Tibial nerve (tissue), 4 donors: Measurements from ENCODE around the gene DTX3L. TPM values are rescaled to one million over a fixed set of nuclear protein-coding genes. Genes with fewer than 3 reads are reported as not detected.

Experiments used
- DNase-seq, 2 donors: peaks; one replicate each; pipeline ENCODE4 v3.0.0-alpha.2; 2019; ENCODE audit warnings: low spot score in 2 of 2
- H3K27ac ChIP-seq, 4 donors: fragments of 200-600 bp; sonication (generic) in 3 of 4; one replicate each; pipeline ENCODE4 v1.5.1; 2017 to 2019; ENCODE audit warnings: mild to moderate bottlenecking in 1 of 4
- H3K27me3 ChIP-seq, 2 donors: fragments of 200-600 bp; sonication (generic) in 1 of 2; one replicate each; pipeline versions ENCODE4 v1.5.1 to v1.6.0; 2017 to 2019
- H3K36me3 ChIP-seq, 3 donors: fragments of 200-600 bp; sonication (generic); one replicate each; pipeline ENCODE4 v1.5.1; 2018 to 2019
- H3K4me1 ChIP-seq, 4 donors: fragments of 200-600 bp; sonication (generic) in 3 of 4; one replicate each; pipeline ENCODE4 v1.5.1; 2017 to 2019
- H3K4me3 ChIP-seq, 4 donors: fragments of 200-600 bp; sonication (generic) in 3 of 4; one replicate each; pipeline ENCODE4 v1.5.1; 2017 to 2019; ENCODE audit warnings: mild to moderate bottlenecking in 1 of 4, moderate library complexity in 1 of 4
- H3K9me3 ChIP-seq, 4 donors: fragments of 200-600 bp; sonication (generic) in 3 of 4; one replicate each; pipeline ENCODE4 v1.5.1; 2017 to 2019
- EP300 ChIP-seq, 2 donors: sonication (generic); formaldehyde crosslinking; IDR thresholded peaks; one replicate each; pipeline ENCODE4 v1.6.1; 2017; ENCODE audit warnings: antibody characterized with exemption in 2 of 2, mild to moderate bottlenecking in 1 of 2
- POLR2A ChIP-seq, 2 donors: fragments of 450-650 bp; IDR thresholded peaks; one replicate each; pipeline ENCODE4 v1.6.1; 2017; ENCODE audit warnings: antibody characterized with exemption in 2 of 2, mild to moderate bottlenecking in 2 of 2, moderate library complexity in 2 of 2
- WGBS, 2 donors: methylation state at CpG; one replicate each; pipeline ENCODE4 v1.1.5; 2018; 5-methylcytosine and 5-hydroxymethylcytosine counted together
- total RNA-seq, 4 donors: library from RNA; depleted of rRNA; stranded (reverse); fragments of >200 nt; gene quantifications; one replicate each; pipeline ENCODE4 v1.1.0, GENCODE V29; 2016
- TF ChIP-seq, protein P1 (sequence below), 5 experiments: fragments of 200-600 bp in 3 of 5; fragments of 450-650 bp in 2 of 5; sonication (generic) in 3 of 5; IDR thresholded peaks; one replicate each; pipeline ENCODE4 v1.5.1; 2016 to 2019; ENCODE audit warnings: antibody characterized with exemption in 5 of 5, mild to moderate bottlenecking in 3 of 5, moderate library complexity in 2 of 5

The DTX3L gene
- total RNA-seq, 4 donors from 2014 or later = 14.9 to 23.2 (median 18.9) TPM

DNA sequence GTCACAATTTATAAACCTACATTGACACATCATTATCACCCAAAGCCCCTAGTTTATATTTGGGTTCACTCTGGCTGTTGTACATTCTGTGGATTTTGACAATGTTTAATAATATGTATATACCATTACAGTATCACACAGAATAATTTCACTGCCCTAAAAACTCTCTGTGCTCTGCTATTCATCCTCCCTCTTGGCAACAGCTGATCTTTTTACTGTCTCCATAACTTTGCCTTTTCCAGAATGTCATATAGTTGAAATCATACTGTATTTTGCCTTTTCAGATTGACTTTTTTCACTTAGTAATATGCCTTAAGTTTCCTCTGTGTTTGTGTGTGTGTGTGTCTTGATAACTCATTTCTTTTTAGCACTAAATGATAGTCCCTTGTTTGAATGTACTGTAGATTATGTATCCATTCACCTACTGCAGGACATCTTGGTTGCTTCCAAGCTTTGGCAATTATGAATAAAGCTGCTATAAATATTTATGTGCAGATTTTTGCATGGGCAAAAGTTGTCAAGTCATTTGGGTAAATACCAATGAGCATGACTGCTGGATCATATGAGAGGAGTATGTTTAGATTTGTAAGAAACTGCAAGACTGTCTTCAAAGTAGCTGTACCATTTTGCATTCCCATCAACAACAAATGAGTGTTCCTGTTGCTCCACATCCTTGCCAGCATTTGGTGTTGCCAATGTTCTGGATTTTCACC lies 22.8 kb downstream of the DTX3L start:
- no peaks in the 10 kb centered on the region for H3K27me3 ChIP-seq
- peaks cover 0 to 4% (median 0%) of the 10 kb centered on the region in 3 donors for H3K36me3 ChIP-seq

DNA sequence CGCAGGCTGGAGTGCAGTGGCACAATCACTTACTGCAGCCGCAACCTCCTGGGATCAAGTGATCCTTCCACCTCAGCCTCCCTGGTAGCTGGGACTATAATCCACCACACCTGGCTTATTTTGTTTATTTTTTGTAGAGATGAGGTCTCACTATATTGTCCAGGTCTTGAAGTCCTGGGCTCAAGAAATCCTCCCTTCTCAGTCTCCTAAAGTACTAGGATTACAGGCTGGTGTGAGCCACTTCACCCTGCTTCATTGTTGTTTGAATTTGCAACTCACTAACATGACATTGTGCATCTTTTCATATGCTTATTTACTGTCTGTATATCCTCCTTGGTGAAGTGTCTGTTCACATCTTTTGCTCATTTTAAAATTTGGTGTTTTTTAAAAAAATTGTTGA lies 23.4 kb downstream of the DTX3L start:
- WGBS, 2 donors = 94 to 95% methylated on average over 1 to 2 of the region's 2 CpGs

More for the DNA sequence above, 22.8 kb downstream of the DTX3L start:
- TF ChIP-seq POLR2A (IDR thresholded peaks at IDR 0.05) (no peak), EP300 (IDR thresholded peaks at IDR 0.05) (no peak)
- TF ChIP-seq, protein P1, sequence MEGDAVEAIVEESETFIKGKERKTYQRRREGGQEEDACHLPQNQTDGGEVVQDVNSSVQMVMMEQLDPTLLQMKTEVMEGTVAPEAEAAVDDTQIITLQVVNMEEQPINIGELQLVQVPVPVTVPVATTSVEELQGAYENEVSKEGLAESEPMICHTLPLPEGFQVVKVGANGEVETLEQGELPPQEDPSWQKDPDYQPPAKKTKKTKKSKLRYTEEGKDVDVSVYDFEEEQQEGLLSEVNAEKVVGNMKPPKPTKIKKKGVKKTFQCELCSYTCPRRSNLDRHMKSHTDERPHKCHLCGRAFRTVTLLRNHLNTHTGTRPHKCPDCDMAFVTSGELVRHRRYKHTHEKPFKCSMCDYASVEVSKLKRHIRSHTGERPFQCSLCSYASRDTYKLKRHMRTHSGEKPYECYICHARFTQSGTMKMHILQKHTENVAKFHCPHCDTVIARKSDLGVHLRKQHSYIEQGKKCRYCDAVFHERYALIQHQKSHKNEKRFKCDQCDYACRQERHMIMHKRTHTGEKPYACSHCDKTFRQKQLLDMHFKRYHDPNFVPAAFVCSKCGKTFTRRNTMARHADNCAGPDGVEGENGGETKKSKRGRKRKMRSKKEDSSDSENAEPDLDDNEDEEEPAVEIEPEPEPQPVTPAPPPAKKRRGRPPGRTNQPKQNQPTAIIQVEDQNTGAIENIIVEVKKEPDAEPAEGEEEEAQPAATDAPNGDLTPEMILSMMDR (IDR thresholded peaks at IDR 0.05) = no peak
- DNase-seq = no peak
- H3K4me3 ChIP-seq = no peak overlapping the region
- H3K27ac ChIP-seq = no peak overlapping the region
- no peaks in the 10 kb centered on the region for H3K4me1 ChIP-seq
- H3K9me3 ChIP-seq = peaks cover 0 to 20% (median 4%) of the 10 kb centered on the region in 4 donors

DNA sequence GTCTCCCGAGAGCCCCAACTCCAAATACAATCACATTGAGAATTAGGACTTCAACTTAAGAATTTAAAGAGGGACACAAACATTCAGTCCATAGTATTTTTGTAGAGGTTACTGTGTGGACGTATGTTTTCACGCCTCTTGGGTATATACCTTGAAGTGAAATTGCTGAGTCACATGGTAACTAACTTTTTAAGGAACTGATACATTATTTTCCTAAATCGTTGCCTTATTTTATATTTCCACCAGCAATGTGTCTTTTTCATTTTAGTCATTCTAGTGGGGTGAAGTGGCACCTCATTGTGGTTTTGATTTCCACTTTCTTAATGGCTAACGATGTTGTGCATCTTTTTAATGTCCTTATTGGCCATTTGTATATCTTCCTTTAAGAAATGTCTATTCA lies 25.2 kb downstream of the DTX3L start:
- H3K4me1 ChIP-seq = no peaks in the 10 kb centered on the region
- H3K4me3 ChIP-seq = no peak overlapping the region
- no peak for TF ChIP-seq POLR2A (IDR thresholded peaks at IDR 0.05)
- TF ChIP-seq, protein P1 (IDR thresholded peaks at IDR 0.05) = no peak
- TF ChIP-seq EP300 (IDR thresholded peaks at IDR 0.05) = no peak
- DNase-seq = no peak
- no peaks in the 10 kb centered on the region for H3K9me3 ChIP-seq
- no peaks in the 10 kb centered on the region for H3K36me3 ChIP-seq
- WGBS, 2 donors = 65 to 70% methylated on average over 5 of the region's 5 CpGs
- H3K27ac ChIP-seq = no peak overlapping the region
- no peaks in the 10 kb centered on the region for H3K27me3 ChIP-seq

More for the DNA sequence above, 23.4 kb downstream of the DTX3L start:
- peaks cover 0 to 13% (median 2%) of the 10 kb centered on the region in 4 donors for H3K9me3 ChIP-seq
- H3K4me1 ChIP-seq = no peaks in the 10 kb centered on the region
- no peak for DNase-seq
- no peaks in the 10 kb centered on the region for H3K27me3 ChIP-seq
- no peaks in the 10 kb centered on the region for H3K36me3 ChIP-seq
- H3K4me3 ChIP-seq = no peak overlapping the region
- no peak for TF ChIP-seq EP300 (IDR thresholded peaks at IDR 0.05)
- TF ChIP-seq, protein P1 (IDR thresholded peaks at IDR 0.05) = no peak
- no peak for TF ChIP-seq POLR2A (IDR thresholded peaks at IDR 0.05)
- no peak overlapping the region for H3K27ac ChIP-seq

DNA sequence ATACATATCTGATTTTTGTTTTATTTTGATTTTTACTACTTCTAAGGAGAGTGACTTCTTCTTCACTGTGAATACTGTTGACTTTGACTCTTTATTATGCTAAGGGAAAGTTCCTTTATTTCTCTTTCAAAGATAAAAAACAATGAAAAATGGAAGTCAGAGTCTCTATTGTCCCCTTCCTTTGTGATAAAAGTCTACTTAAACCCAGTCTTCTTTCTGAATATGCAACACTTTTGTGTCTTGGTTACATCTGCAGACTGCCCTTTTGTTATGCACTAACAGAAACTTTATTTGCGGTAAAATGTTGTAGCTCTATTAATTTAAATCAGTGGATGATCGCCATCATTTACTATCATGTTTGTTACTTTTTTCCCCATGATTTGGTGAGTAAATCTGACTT lies 26.5 kb downstream of the DTX3L start:
- Histone ChIP-seq H3K9me3 (no peaks in the 10 kb centered on the region), H3K4me3 (no peak overlapping the region), H3K36me3 (no peaks in the 10 kb centered on the region), H3K27me3 (no peaks in the 10 kb centered on the region), H3K27ac (no peak overlapping the region), H3K4me1 (no peaks in the 10 kb centered on the region)
- no peak for DNase-seq
- TF ChIP-seq EP300 (IDR thresholded peaks at IDR 0.05) (no peak), POLR2A (IDR thresholded peaks at IDR 0.05) (no peak)
- TF ChIP-seq, protein P1 (IDR thresholded peaks at IDR 0.05) = no peak
- 87 to 96% methylated on average over 2 of the region's 2 CpGs for whole genome bisulfite sequencing, 2 donors

DNA sequence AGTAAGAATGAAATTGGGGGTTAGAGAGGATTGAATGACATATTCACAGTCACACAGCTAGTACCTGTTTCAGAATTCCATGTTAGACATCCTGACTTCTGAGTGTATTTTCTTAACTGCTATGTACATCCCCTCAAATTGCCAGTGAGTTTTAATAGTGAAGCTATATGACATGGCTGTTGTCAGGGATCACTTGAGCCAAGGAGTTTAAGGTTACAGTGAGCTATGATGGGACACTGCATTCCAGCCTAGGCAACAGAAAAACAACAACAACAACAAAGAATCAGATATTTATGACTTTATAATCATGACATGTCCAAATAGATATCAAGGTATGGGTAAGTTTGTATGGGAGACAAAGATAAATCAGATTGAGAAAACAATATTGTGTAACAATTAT lies 29.9 kb downstream of the DTX3L start:
- Histone ChIP-seq H3K4me1 (no peaks in the 10 kb centered on the region), H3K4me3 (no peak overlapping the region), H3K27ac (no peak overlapping the region), H3K36me3 (no peaks in the 10 kb centered on the region), H3K9me3 (no peaks in the 10 kb centered on the region), H3K27me3 (no peaks in the 10 kb centered on the region)
- no peak for TF ChIP-seq EP300 (IDR thresholded peaks at IDR 0.05)
- no peak for TF ChIP-seq POLR2A (IDR thresholded peaks at IDR 0.05)
- TF ChIP-seq, protein P1 (IDR thresholded peaks at IDR 0.05) = no peak
- DNase-seq = no peak
